Right renal cortex interstitium (tissue), 3 donors: ENCODE measurements around the gene C11orf16. TPM values are rescaled to one million over a fixed set of nuclear protein-coding genes. Genes with fewer than 3 reads are reported as not detected.
"Not testable (repeated sequence)": the region's sequence is repeated elsewhere in the genome, so short reads cannot be mapped to it uniquely, and the experiment has no call there.

Experiments
- DNase-seq, 3 donors: peaks; one replicate each; pipeline ENCODE4 v3.0.0-alpha.2; 2013; ENCODE audit warnings: low read depth in 3 of 3, low spot score in 2 of 3
- polyA plus RNA-seq, 3 donors: library from polyadenylated mRNA; unstranded; fragments of 120-200 nt; gene quantifications; one replicate each; pipeline ENCODE4 v1.2.1, GENCODE V29; 2013; ENCODE audit not compliant: insufficient read length in 3 of 3

C11orf16 gene
- polyA plus RNA-seq, 3 donors = 0.38 to 0.90 (median 0.53) TPM

- no peak for DNase-seq
Observed at GRCh38 chr11:8899119-8899753, 33.5 kb downstream of the C11orf16 start.

DNA sequence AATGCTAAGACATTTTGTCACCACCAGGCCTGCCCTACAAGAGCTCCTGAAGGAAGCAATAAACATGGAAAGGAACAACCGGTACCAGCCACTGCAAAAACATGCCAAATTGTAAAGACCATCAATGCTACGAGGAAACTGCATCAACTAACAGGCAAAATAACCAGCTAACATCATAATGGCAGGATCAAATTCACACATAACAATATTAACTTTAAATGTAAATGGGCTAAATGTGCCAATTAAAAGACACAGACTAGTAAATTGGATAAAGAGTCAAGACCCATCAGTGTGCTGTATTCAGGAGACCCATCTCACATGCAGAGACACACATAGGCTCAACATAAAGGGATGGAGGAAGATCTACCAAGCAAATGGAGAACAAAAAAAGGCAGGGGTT, 41.6 kb downstream of the C11orf16 start:
- not testable (repeated sequence) for DNase-seq

GRCh38 chr11:8886322-8886721, 46.4 kb downstream of the C11orf16 start:
- no peak for DNase-seq

DNA sequence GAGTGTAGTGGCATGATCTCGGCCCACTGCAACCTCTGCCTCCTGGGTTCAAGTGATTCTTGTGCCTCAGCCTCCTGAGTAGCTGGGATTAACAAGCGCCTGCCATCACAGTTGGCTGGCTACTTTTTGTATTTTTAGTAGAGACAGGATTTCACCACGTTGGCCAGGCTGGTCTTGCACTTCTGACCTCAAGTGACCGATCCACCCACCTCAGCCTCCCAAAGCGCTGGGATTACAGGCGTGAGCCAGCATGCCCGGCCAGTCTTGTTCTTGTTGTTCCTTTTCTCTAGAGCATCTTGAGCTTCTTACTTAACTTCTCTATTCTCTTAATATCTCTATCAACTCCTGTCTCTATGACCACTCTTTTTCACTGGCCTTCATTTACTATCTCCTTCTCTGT, 51.2 kb downstream of the C11orf16 start:
- not testable (repeated sequence) for DNase-seq

GRCh38 chr11:8878771-8879170, 54.0 kb downstream of the C11orf16 start:
- no peak for DNase-seq

GRCh38 chr11:8873741-8874405, 58.9 kb downstream of the C11orf16 start:
- DNase-seq = no peak

- DNase-seq = no peak
Observed at GRCh38 chr11:8871962-8872361, 60.8 kb downstream of the C11orf16 start.

DNA sequence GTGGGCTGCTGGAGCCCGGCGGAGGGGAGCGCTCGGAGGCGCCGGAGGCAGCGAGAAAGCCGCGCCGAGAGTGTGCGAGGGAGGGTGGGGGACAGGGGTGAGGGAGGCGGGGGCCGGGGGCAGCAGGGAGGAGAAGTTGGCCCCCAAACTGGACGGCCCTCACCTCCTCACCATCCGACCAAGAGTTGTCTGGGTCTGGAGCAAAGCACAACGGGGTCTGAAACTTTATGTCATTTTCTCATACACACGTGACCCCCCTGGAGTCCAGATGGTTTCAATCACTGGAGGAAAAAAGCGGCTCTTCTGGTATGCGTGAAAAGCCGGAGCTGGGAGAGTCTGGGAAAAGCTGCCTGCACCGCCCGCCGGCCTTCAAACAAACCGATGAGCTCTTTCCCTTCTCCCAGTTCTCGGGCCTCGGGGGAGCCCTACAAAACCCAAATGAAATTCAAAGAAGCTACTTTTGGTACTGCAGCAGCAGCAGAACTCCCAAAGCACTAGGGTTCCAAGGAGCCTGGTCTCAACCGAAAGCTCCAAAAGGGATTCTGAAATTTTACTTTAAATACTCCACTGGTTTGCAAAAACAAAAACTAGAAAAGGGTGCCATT, 61.5 kb downstream of the C11orf16 start:
- DNase-seq = peak; percentile 87 to 97 (median 95)

DNA sequence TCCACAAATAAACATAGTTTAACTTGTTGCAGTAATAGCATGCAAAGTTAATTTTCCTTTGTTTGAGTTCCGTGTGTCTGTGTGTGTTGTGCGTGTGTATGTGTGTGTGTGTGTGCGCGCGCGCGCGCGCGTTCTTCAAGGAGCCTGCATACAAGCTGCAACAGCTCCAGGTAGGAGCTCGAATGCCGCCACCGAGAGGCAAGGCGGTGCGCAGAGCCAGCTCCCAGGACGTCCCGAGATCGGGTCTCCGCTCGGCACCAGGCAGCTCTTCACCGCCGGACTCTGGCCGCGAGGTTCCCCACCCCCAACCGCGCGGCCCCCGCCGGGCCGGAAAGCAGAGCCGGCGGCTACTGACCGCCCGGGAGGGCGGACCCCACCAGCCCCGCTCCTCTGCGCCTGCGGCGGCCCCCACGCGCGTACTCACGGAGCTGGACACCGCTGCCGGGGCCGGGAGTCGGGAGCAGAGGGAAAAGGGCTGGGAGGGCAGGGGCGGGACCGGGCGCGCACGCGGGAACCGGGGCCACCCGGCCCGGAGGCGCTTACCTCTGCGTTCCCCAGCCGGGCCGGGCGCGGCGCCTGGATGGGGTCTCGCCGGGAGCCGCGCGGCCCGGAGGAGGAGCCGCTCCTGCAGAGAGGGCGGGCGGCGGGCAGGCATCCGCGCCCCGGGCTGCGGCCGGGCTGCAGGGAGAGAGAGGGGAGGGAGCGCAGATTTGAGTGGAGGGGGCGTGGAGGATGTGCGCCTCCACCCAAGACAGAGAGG, 62.2 kb downstream of the C11orf16 start:
- DNase-seq = peak; percentile 58 to 67 (median 64)

Other genes with a start within 250 kb of the C11orf16 start
- gene AKIP1, start 21.8 kb downstream of the C11orf16 start, polyA plus RNA-seq = 10 to 100 TPM; 16.0 to 17.1 (median 16.8) TPM
- not detected for gene ASCL3, start 10.1 kb upstream of the C11orf16 start, polyA plus RNA-seq
- gene TMEM9B, start 31.5 kb upstream of the C11orf16 start, polyA plus RNA-seq = 10 to 100 TPM; 66.2 to 71.3 (median 68.8) TPM
- 1 to 10 TPM in 1 of 3 donors, under 1 TPM in 2; 0.89 to 1.3 (median 0.96) TPM for gene NRIP3, start 71.1 kb upstream of the C11orf16 start, polyA plus RNA-seq
- 1 to 10 TPM; 5.0 to 6.1 (median 5.2) TPM for gene SCUBE2, start 158.7 kb upstream of the C11orf16 start, polyA plus RNA-seq